CD14-positive monocyte (primary cell): ENCODE results near the gene FBXW4. TPM values are rescaled to one million over a fixed set of nuclear protein-coding genes. Genes with fewer than 3 reads are reported as not detected.

ENCODE experiments used
- DNase-seq, 3 donors: peaks; one replicate each; pipeline ENCODE4 v3.0.0-alpha.2; 2011 to 2022
- H2AFZ ChIP-seq: 2 replicates; pipeline ENCODE4 v1.6.0; 2012; ENCODE audit warnings: mild to moderate bottlenecking, low read depth, low read length, inconsistent platforms; ENCODE audit not compliant: insufficient read depth, poor library complexity, severe bottlenecking
- H3K27ac ChIP-seq, 2 donors: 1 replicate in 1 of 2; 2 replicates in 1 of 2; pipeline ENCODE4 v1.5.1; 2012 to 2013; ENCODE audit warnings: low read length in 2 of 2, control low read depth in 1 of 2, inconsistent platforms in 1 of 2, low read depth in 1 of 2, mild to moderate bottlenecking in 1 of 2
- H3K27me3 ChIP-seq, 2 donors: one replicate each; pipeline versions ENCODE4 v1.6.0 to v1.6.1; 2011 to 2013; ENCODE audit warnings: low read length in 2 of 2; ENCODE audit not compliant: control insufficient read depth in 2 of 2, insufficient read depth in 2 of 2
- H3K36me3 ChIP-seq, 2 donors: replicated peaks in 1 of 2; 1 replicate in 1 of 2; 2 replicates in 1 of 2; pipeline versions ENCODE4 v1.5.1 to v1.6.1; 2012 to 2013; ENCODE audit warnings: low read length in 2 of 2, control low read depth in 1 of 2, inconsistent platforms in 1 of 2, mild to moderate bottlenecking in 1 of 2; ENCODE audit not compliant: insufficient read depth in 2 of 2, control insufficient read depth in 1 of 2
- H3K4me1 ChIP-seq, 2 donors: 1 replicate in 1 of 2; 2 replicates in 1 of 2; pipeline versions ENCODE4 v1.5.1 to v1.6.1; 2012 to 2013; ENCODE audit warnings: low read length in 2 of 2, control low read depth in 1 of 2, inconsistent platforms in 1 of 2, mild to moderate bottlenecking in 1 of 2, moderate library complexity in 1 of 2; ENCODE audit not compliant: insufficient read depth in 2 of 2, control insufficient read depth in 1 of 2
- H3K4me2 ChIP-seq: replicated peaks from 2 replicates; pipeline ENCODE3; 2012; ENCODE audit warnings: low read length, moderate library complexity, mild to moderate bottlenecking; ENCODE audit not compliant: poor library complexity, severe bottlenecking; ENCODE audit errors: extremely low read depth
- H3K4me3 ChIP-seq, 3 experiments: fragments of 200-600 bp in 1 of 3; sonication (generic) in 1 of 3; replicated peaks in 1 of 3; 1 replicate in 2 of 3; 2 replicates in 1 of 3; pipeline ENCODE4 v1.5.1; 2011 to 2013; ENCODE audit warnings: low read length in 3 of 3, mild to moderate bottlenecking in 3 of 3, control low read depth in 2 of 3, low read depth in 2 of 3, inconsistent platforms in 1 of 3, moderate library complexity in 1 of 3
- H3K79me2 ChIP-seq: 2 replicates; pipeline ENCODE4 v1.6.0; 2012; ENCODE audit warnings: mild to moderate bottlenecking, control low read depth, inconsistent platforms, low read length, moderate library complexity; ENCODE audit not compliant: insufficient read depth
- H3K9ac ChIP-seq: 2 replicates; pipeline ENCODE4 v1.6.0; 2017; ENCODE audit warnings: low read length, mild to moderate bottlenecking; ENCODE audit not compliant: insufficient read depth, poor library complexity, severe bottlenecking
- H3K9me3 ChIP-seq, 2 donors: replicated peaks in 1 of 2; 1 replicate in 1 of 2; 2 replicates in 1 of 2; pipeline versions ENCODE4 v1.5.1 to v1.6.1; 2012 to 2013; ENCODE audit warnings: low read length in 2 of 2, control low read depth in 1 of 2; ENCODE audit not compliant: control insufficient read depth in 1 of 2, insufficient read depth in 1 of 2
- H4K20me1 ChIP-seq: 2 replicates; pipeline ENCODE4 v1.6.0; 2012; ENCODE audit warnings: mild to moderate bottlenecking, low read length, control low read depth, moderate library complexity; ENCODE audit not compliant: insufficient read depth
- H3K27ac Mint-ChIP-seq, 7 donors: one replicate each; pipeline ENCODE4 v1.8.0; 2020; ENCODE audit warnings: mild to moderate bottlenecking in 7 of 7, mixed read lengths in 7 of 7, moderate library complexity in 6 of 7, inconsistent platforms in 2 of 7
- H3K27me3 Mint-ChIP-seq, 3 donors: one replicate each; pipeline ENCODE4 v1.8.0; 2021 to 2022; ENCODE audit warnings: low read depth in 3 of 3, mild to moderate bottlenecking in 3 of 3, mixed read lengths in 3 of 3, moderate library complexity in 3 of 3, inconsistent platforms in 1 of 3
- H3K36me3 Mint-ChIP-seq, 2 donors: one replicate each; pipeline ENCODE4 v1.8.0; 2020; ENCODE audit warnings: mixed read lengths in 2 of 2, inconsistent platforms in 1 of 2, mild to moderate bottlenecking in 1 of 2
- H3K4me1 Mint-ChIP-seq: one replicate; pipeline ENCODE4 v1.8.0; 2020; ENCODE audit warnings: mild to moderate bottlenecking, mixed read lengths
- H3K4me3 Mint-ChIP-seq, 2 donors: one replicate each; pipeline ENCODE4 v1.8.0; 2020; ENCODE audit warnings: mild to moderate bottlenecking in 2 of 2, mixed read lengths in 2 of 2, moderate library complexity in 1 of 2
- H3K9me3 Mint-ChIP-seq, 7 donors: one replicate each; pipeline ENCODE4 v1.8.0; 2020 to 2022; ENCODE audit warnings: mixed read lengths in 7 of 7, mild to moderate bottlenecking in 6 of 7, moderate library complexity in 6 of 7, inconsistent platforms in 2 of 7
- CTCF ChIP-seq: fragments of 200-600 bp; IDR thresholded peaks from one replicate; pipeline ENCODE4 v1.8.0; 2022; ENCODE audit warnings: antibody characterized with exemption, mild to moderate bottlenecking
- WGBS: methylation state at CpG from one replicate; pipeline ENCODE4 v1.1.5; 2013; ENCODE audit warnings: missing lambda C conversion rate; ENCODE audit not compliant: insufficient coverage; 5-methylcytosine and 5-hydroxymethylcytosine counted together
- intact Hi-C, 2 donors: fragments of 100-400 bp; cut with micrococcal nuclease; formaldehyde crosslinking; loops; one replicate each; pipeline versions ENCODE4 v1.15.0 to v1.15.1; 2023
- polyA plus RNA-seq, 3 donors: library from polyadenylated mRNA; depleted of rRNA in 1 of 3; unstranded in 2 of 3; stranded (reverse) in 1 of 3; fragments of 300-500 nt in 2 of 3; fragments of >200 nt in 1 of 3; fragmentation: Illumina TruSeq in 2 of 3; gene quantifications; 1 replicate in 2 of 3; 2 replicates in 1 of 3; pipeline ENCODE4 v1.2.3, GENCODE V29; 2012 to 2021

FBXW4 gene
- polyA plus RNA-seq, 3 donors: 1.1 to 30.8 (median 1.8) TPM

GRCh38 chr10:101566333-101567164 is 128.4 kb downstream of the FBXW4 start:
- Mint-ChIP-seq H3K27me3 (peaks cover 57 to 70% (median 68%) of the 10 kb centered on the region in 3 donors), H3K36me3 (peaks cover 0 to 5% of the 10 kb centered on the region in 2 donors), H3K27ac (no peak overlapping the region), H3K4me1 (peaks cover 22% of the 10 kb centered on the region), H3K4me3 (peak overlapping the region; percentile 42 to 82), H3K9me3 (peaks cover 0 to 8% (median 3%) of the 10 kb centered on the region in 7 donors)
- H3K79me2 ChIP-seq: no peaks in the 10 kb centered on the region
- no peak overlapping the region for H3K4me2 ChIP-seq
- no peak overlapping the region for H3K4me3 ChIP-seq
- H4K20me1 ChIP-seq: no peaks in the 10 kb centered on the region
- peaks cover 17 to 25% of the 10 kb centered on the region in 2 donors for H3K4me1 ChIP-seq
- intact Hi-C loops: loop anchor here in 1 of 2 donors (10.0 kb wide), 1 partner anchor 292 kb away; no protein-coding TSS in a partner anchor
- peaks cover 38 to 54% of the 10 kb centered on the region in 2 donors for H3K27me3 ChIP-seq
- peaks cover 3 to 10% of the 10 kb centered on the region in 2 donors for H3K9me3 ChIP-seq
- H3K36me3 ChIP-seq: no peaks in the 10 kb centered on the region
- 15% methylated on average over 56 of the region's 59 CpGs for WGBS
- H2AFZ ChIP-seq: peak overlapping the region; percentile 56
- no peak overlapping the region for H3K9ac ChIP-seq
- no peak for DNase-seq
- H3K27ac ChIP-seq: no peak overlapping the region
- TF ChIP-seq CTCF: no peak

- peak overlapping the region in 1 of 2 donors; percentile 82 for H3K4me3 Mint-ChIP-seq
- Histone ChIP-seq H3K9ac (no peak overlapping the region), H3K4me2 (no peak overlapping the region), H4K20me1 (no peaks in the 10 kb centered on the region), H3K4me1 (peaks cover 13 to 21% of the 10 kb centered on the region in 2 donors), H3K27ac (no peak overlapping the region), H3K79me2 (no peaks in the 10 kb centered on the region), H2AFZ (no peak overlapping the region), H3K36me3 (no peaks in the 10 kb centered on the region), H3K4me3 (no peak overlapping the region), H3K9me3 (peaks cover 3 to 10% of the 10 kb centered on the region in 2 donors), H3K27me3 (peaks cover 38 to 54% of the 10 kb centered on the region in 2 donors)
- H3K36me3 Mint-ChIP-seq: peaks cover 0 to 5% of the 10 kb centered on the region in 2 donors
- H3K27ac Mint-ChIP-seq: no peak overlapping the region
- H3K9me3 Mint-ChIP-seq: peaks cover 0 to 8% (median 3%) of the 10 kb centered on the region in 7 donors
- peaks cover 57 to 71% (median 70%) of the 10 kb centered on the region in 3 donors for H3K27me3 Mint-ChIP-seq
- DNase-seq: no peak
- intact Hi-C loops: loop anchor here in 1 of 2 donors (10.0 kb wide), 1 partner anchor 291 kb away; no protein-coding TSS in a partner anchor
- 83% methylated on average over 7 of the region's 8 CpGs for WGBS
- no peak for TF ChIP-seq CTCF
- peaks cover 19% of the 10 kb centered on the region for H3K4me1 Mint-ChIP-seq
These were observed 129.0 kb downstream of the FBXW4 start for GRCh38 chr10:101565936-101566332.
